IMR-90 (cell line): ENCODE measurements around the gene SPECC1L.

ENCODE experiments used
- BHLHE40 ChIP-seq: fragments of 150-350 bp; IDR thresholded peaks from 2 replicates; pipeline ENCODE4 v1.6.1; 2016; ENCODE audit warnings: mild to moderate bottlenecking, low read depth, low read length
- CEBPB ChIP-seq: IDR thresholded peaks from 2 replicates; pipeline ENCODE4 v1.6.1; 2012; ENCODE audit warnings: low read depth, low read length, improper control_type of control experiment
- CHD1 ChIP-seq: IDR thresholded peaks from 2 replicates; pipeline ENCODE4 v1.6.1; 2012; ENCODE audit warnings: low read depth, low read length, improper control_type of control experiment
- CTCF ChIP-seq: conservative IDR thresholded peaks from 2 replicates; pipeline ENCODE4 v1.5.1; 2012; ENCODE audit warnings: mild to moderate bottlenecking, low read depth, low read length, improper control_type of control experiment
- FOS ChIP-seq: fragments of 150-350 bp; IDR thresholded peaks from 2 replicates; pipeline ENCODE4 v1.6.1; 2016; ENCODE audit warnings: low read depth, low read length
- MAFK ChIP-seq: IDR thresholded peaks from 2 replicates; pipeline ENCODE4 v1.6.1; 2012; ENCODE audit warnings: low read depth, low read length, improper control_type of control experiment
- MAZ ChIP-seq: IDR thresholded peaks from 2 replicates; pipeline ENCODE4 v1.6.1; 2012; ENCODE audit warnings: low read depth, mild to moderate bottlenecking, low read length, improper control_type of control experiment, moderate library complexity, borderline replicate concordance
- MXI1 ChIP-seq: IDR thresholded peaks from 2 replicates; pipeline ENCODE4 v1.6.1; 2012; ENCODE audit warnings: low read depth, mild to moderate bottlenecking, low read length, moderate library complexity, borderline replicate concordance
- POLR2A ChIP-seq: IDR thresholded peaks from 2 replicates; pipeline ENCODE4 v1.6.1; 2012; ENCODE audit warnings: mild to moderate bottlenecking, low read depth, low read length
- RAD21 ChIP-seq: IDR thresholded peaks from 2 replicates; pipeline ENCODE4 v1.6.1; 2012; ENCODE audit warnings: low read length, improper control_type of control experiment
- RFX5 ChIP-seq: IDR thresholded peaks from 2 replicates; pipeline ENCODE4 v1.8.0; 2012; ENCODE audit warnings: low read depth, mild to moderate bottlenecking, low read length, moderate library complexity
- SMC3 ChIP-seq: fragments of 150-350 bp; IDR thresholded peaks from 2 replicates; pipeline ENCODE4 v1.6.1; 2016; ENCODE audit warnings: low read depth, mild to moderate bottlenecking, antibody characterized with exemption, low read length, moderate library complexity
- TF ChIP-seq, protein P1 (sequence below): fragments of 150-350 bp; IDR thresholded peaks from 2 replicates; pipeline ENCODE4 v1.6.1; 2017; ENCODE audit warnings: mild to moderate bottlenecking, antibody characterized with exemption, low read length, low read depth

GRCh38 chr22:24310969-24311368 is 40.3 kb downstream of the SPECC1L start:
- no peak for TF ChIP-seq POLR2A
- TF ChIP-seq CTCF: no peak
- no peak for TF ChIP-seq CEBPB
- no peak for TF ChIP-seq RFX5
- TF ChIP-seq MAZ: no peak
- TF ChIP-seq CHD1: no peak
- TF ChIP-seq FOS: no peak
- no peak for TF ChIP-seq RAD21
- TF ChIP-seq BHLHE40: no peak
- no peak for TF ChIP-seq MAFK
- no peak for TF ChIP-seq SMC3
- TF ChIP-seq, protein P1, sequence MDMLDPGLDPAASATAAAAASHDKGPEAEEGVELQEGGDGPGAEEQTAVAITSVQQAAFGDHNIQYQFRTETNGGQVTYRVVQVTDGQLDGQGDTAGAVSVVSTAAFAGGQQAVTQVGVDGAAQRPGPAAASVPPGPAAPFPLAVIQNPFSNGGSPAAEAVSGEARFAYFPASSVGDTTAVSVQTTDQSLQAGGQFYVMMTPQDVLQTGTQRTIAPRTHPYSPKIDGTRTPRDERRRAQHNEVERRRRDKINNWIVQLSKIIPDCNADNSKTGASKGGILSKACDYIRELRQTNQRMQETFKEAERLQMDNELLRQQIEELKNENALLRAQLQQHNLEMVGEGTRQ: no peak
- no peak for TF ChIP-seq MXI1
